ENCODE data around the gene ATRN.

The ATRN gene

GRCh38 chr20:3654326-3655130, 183.7 kb downstream of the ATRN start:
- DNase-seq (ENCODE audit: low read depth in 1 of 2, low spot score in 1 of 2): no peak

GRCh38 chr20:3655131-3655405, 184.2 kb downstream of the ATRN start:
- no peak for DNase-seq (ENCODE audit: low read depth in 1 of 2, low spot score in 1 of 2)

GRCh38 chr20:3658019-3658715, 187.3 kb downstream of the ATRN start:
- DNase-seq (ENCODE audit: low read depth in 1 of 2, low spot score in 1 of 2): no peak

- no peak for DNase-seq (ENCODE audit: low read depth in 1 of 2, low spot score in 1 of 2)
Measured at GRCh38 chr20:3658716-3659491, 188.1 kb downstream of the ATRN start.

GRCh38 chr20:3659492-3660261, 188.9 kb downstream of the ATRN start:
- DNase-seq (ENCODE audit: low read depth in 1 of 2, low spot score in 1 of 2): no peak

GRCh38 chr20:3660262-3661059, 189.6 kb downstream of the ATRN start:
- no peak for DNase-seq (ENCODE audit: low read depth in 1 of 2, low spot score in 1 of 2)

GRCh38 chr20:3661060-3661813, 190.4 kb downstream of the ATRN start:
- DNase-seq (ENCODE audit: low read depth in 1 of 2, low spot score in 1 of 2): no peak

GRCh38 chr20:3661814-3662665, 191.2 kb downstream of the ATRN start:
- DNase-seq (ENCODE audit: low read depth in 1 of 2, low spot score in 1 of 2): no peak

GRCh38 chr20:3663031-3663701, 192.3 kb downstream of the ATRN start, which contains the start of gene GFRA4:
Gene GFRA4, minus strand, starts transcription at chr20:3663399. Its CDS starts 0 bp downstream, at chr20:3663399.
- no peak for DNase-seq (ENCODE audit: low read depth in 1 of 2, low spot score in 1 of 2)

GRCh38 chr20:3663858-3664257, 193.0 kb downstream of the ATRN start:
- DNase-seq (ENCODE audit: low read depth in 1 of 2, low spot score in 1 of 2): no peak

- DNase-seq (ENCODE audit: low read depth in 1 of 2, low spot score in 1 of 2): no peak
Measured at GRCh38 chr20:3667434-3668037, 196.7 kb downstream of the ATRN start.

- DNase-seq (ENCODE audit: low read depth in 1 of 2, low spot score in 1 of 2): no peak
Measured at GRCh38 chr20:3669710-3670367, 199.0 kb downstream of the ATRN start.

GRCh38 chr20:3670511-3670910, 199.7 kb downstream of the ATRN start:
- no peak for DNase-seq (ENCODE audit: low read depth in 1 of 2, low spot score in 1 of 2)

GRCh38 chr20:3670945-3671344, 200.1 kb downstream of the ATRN start:
- DNase-seq (ENCODE audit: low read depth in 1 of 2, low spot score in 1 of 2): no peak

GRCh38 chr20:3671986-3672546, 201.2 kb downstream of the ATRN start:
- DNase-seq (ENCODE audit: low read depth in 1 of 2, low spot score in 1 of 2): no peak

GRCh38 chr20:3672547-3673171, 201.8 kb downstream of the ATRN start:
- no peak for DNase-seq (ENCODE audit: low read depth in 1 of 2, low spot score in 1 of 2)

All from activated CD4-positive, alpha-beta T cell treated with anti-CD3 and anti-CD28 coated beads, Interleukin-2, amount 50 U/mL, for 24 hours (primary cell).